H9 (cell line): ENCODE measurements around the gene TIGD3. TPM values are rescaled to one million over a fixed set of nuclear protein-coding genes. Genes with fewer than 3 reads are reported as not detected.

Source experiments
- DNase-seq: peaks from one replicate; pipeline ENCODE4 v3.0.0-alpha.2; 2017
- H2AFZ ChIP-seq: one replicate; pipeline ENCODE4 v1.6.1; 2013; ENCODE audit warnings: mild to moderate bottlenecking, low read length, control low read depth, moderate library complexity
- H2AK5ac ChIP-seq: 2 replicates; pipeline ENCODE4 v1.6.1; 2013; ENCODE audit warnings: low read length, control low read depth, mixed read lengths; ENCODE audit not compliant: insufficient read length
- H2BK120ac ChIP-seq: one replicate; pipeline ENCODE4 v1.6.1; 2013; ENCODE audit warnings: low read depth, mild to moderate bottlenecking, low read length, control low read depth, inconsistent platforms; ENCODE audit not compliant: poor library complexity, severe bottlenecking
- H2BK12ac ChIP-seq: 2 replicates; pipeline ENCODE4 v1.6.1; 2013; ENCODE audit warnings: low read length, control low read depth, mixed read lengths, low read depth; ENCODE audit not compliant: insufficient read length
- H2BK15ac ChIP-seq: 2 replicates; pipeline ENCODE4 v1.6.1; 2013; ENCODE audit warnings: low read depth, low read length, control low read depth
- H2BK20ac ChIP-seq: one replicate; pipeline ENCODE4 v1.6.1; 2013; ENCODE audit warnings: low read depth, mild to moderate bottlenecking, low read length, control low read depth, inconsistent platforms; ENCODE audit not compliant: poor library complexity, severe bottlenecking
- H2BK5ac ChIP-seq: 2 replicates; pipeline ENCODE4 v1.6.1; 2013; ENCODE audit warnings: low read length, control low read depth, mixed read lengths; ENCODE audit not compliant: insufficient read length
- H3K14ac ChIP-seq: 2 replicates; pipeline ENCODE4 v1.6.1; 2013; ENCODE audit warnings: low read length, control low read depth; ENCODE audit not compliant: insufficient read depth
- H3K18ac ChIP-seq: 2 replicates; pipeline ENCODE4 v1.6.1; 2013; ENCODE audit warnings: low read depth, mild to moderate bottlenecking, mixed read lengths, low read length, control low read depth; ENCODE audit not compliant: insufficient read length
- H3K23ac ChIP-seq: 2 replicates; pipeline ENCODE4 v1.6.1; 2013; ENCODE audit warnings: low read length, control low read depth, mixed read lengths, low read depth; ENCODE audit not compliant: insufficient read length
- H3K23me2 ChIP-seq: 2 replicates; pipeline ENCODE4 v1.6.1; 2013; ENCODE audit warnings: low read depth, mild to moderate bottlenecking, mixed read lengths, low read length, control low read depth; ENCODE audit not compliant: insufficient read length, poor library complexity, severe bottlenecking
- H3K27ac ChIP-seq: 2 replicates; pipeline ENCODE4 v1.5.1; 2013; ENCODE audit warnings: low read length, control low read depth, mixed read lengths, low read depth; ENCODE audit not compliant: insufficient read length
- H3K27me3 ChIP-seq: 2 replicates; pipeline ENCODE4 v1.6.1; 2013; ENCODE audit warnings: low read length, control low read depth, inconsistent platforms; ENCODE audit not compliant: insufficient read depth
- H3K4ac ChIP-seq: 2 replicates; pipeline ENCODE4 v1.6.1; 2013; ENCODE audit warnings: low read depth, mild to moderate bottlenecking, control low read depth, inconsistent platforms, low read length, moderate library complexity
- H3K4me1 ChIP-seq: 2 replicates; pipeline ENCODE4 v1.6.1; 2013; ENCODE audit warnings: low read length, control low read depth, inconsistent platforms; ENCODE audit not compliant: insufficient read depth
- H3K4me2 ChIP-seq: 2 replicates; pipeline ENCODE4 v1.6.1; 2013; ENCODE audit warnings: low read length, control low read depth, mixed read lengths; ENCODE audit not compliant: insufficient read length, insufficient read depth
- H3K56ac ChIP-seq: 2 replicates; pipeline ENCODE4 v1.6.1; 2013; ENCODE audit warnings: low read depth, mild to moderate bottlenecking, mixed read lengths, low read length, control low read depth; ENCODE audit not compliant: insufficient read length
- H3K79me1 ChIP-seq: 2 replicates; pipeline ENCODE4 v1.6.1; 2013; ENCODE audit warnings: low read depth, mild to moderate bottlenecking, moderate library complexity, low read length, control low read depth, inconsistent platforms; ENCODE audit not compliant: insufficient read depth, poor library complexity, severe bottlenecking
- H3K79me2 ChIP-seq: 2 replicates; pipeline ENCODE4 v1.6.1; 2013; ENCODE audit warnings: low read length, control low read depth, inconsistent platforms; ENCODE audit not compliant: insufficient read depth
- H3K9ac ChIP-seq: 2 replicates; pipeline ENCODE4 v1.6.1; 2013; ENCODE audit warnings: low read length, control low read depth, mixed read lengths; ENCODE audit not compliant: insufficient read length; ENCODE audit errors: extremely low read depth
- H3K9me3 ChIP-seq: one replicate; pipeline ENCODE4 v1.6.1; 2013; ENCODE audit warnings: low read depth, low read length, inconsistent platforms; ENCODE audit not compliant: control insufficient read depth
- H3T11ph ChIP-seq: one replicate; pipeline ENCODE4 v1.6.1; 2013; ENCODE audit warnings: mild to moderate bottlenecking, low read length, control low read depth, inconsistent platforms
- H4K20me1 ChIP-seq: one replicate; pipeline ENCODE4 v1.6.1; 2013; ENCODE audit not compliant: control insufficient read depth, insufficient read length, insufficient read depth
- H4K5ac ChIP-seq: 2 replicates; pipeline ENCODE4 v1.6.1; 2013; ENCODE audit warnings: low read depth, mild to moderate bottlenecking, mixed read lengths, low read length, control low read depth; ENCODE audit not compliant: insufficient read length
- H4K8ac ChIP-seq: replicated peaks from 2 replicates; pipeline ENCODE4 v1.6.1; 2013; ENCODE audit warnings: low read length, control low read depth, mixed read lengths, low read depth; ENCODE audit not compliant: insufficient read length
- H4K91ac ChIP-seq: 2 replicates; pipeline ENCODE4 v1.6.1; 2013; ENCODE audit warnings: low read depth, mild to moderate bottlenecking, moderate library complexity, mixed read lengths, low read length, control low read depth; ENCODE audit not compliant: insufficient read length
- H3K27ac Mint-ChIP-seq, 3 experiments: 2 replicates in 2 of 3; 3 replicates in 1 of 3; pipeline ENCODE4 v1.8.0; 2020 to 2021; ENCODE audit warnings: mixed read lengths in 3 of 3, mild to moderate bottlenecking in 1 of 3, moderate library complexity in 1 of 3
- H3K27me3 Mint-ChIP-seq: 2 replicates; pipeline ENCODE4 v1.8.0; 2021; ENCODE audit warnings: low read depth, mild to moderate bottlenecking, moderate library complexity, mixed read lengths
- H3K36me3 Mint-ChIP-seq, 3 experiments: 2 replicates in 2 of 3; 3 replicates in 1 of 3; pipeline ENCODE4 v1.8.0; 2020 to 2021; ENCODE audit warnings: low read depth in 3 of 3, mixed read lengths in 3 of 3; ENCODE audit not compliant: insufficient read depth in 1 of 3
- H3K4me1 Mint-ChIP-seq, 2 experiments: 2 replicates each; pipeline ENCODE4 v1.8.0; 2020; ENCODE audit warnings: mixed read lengths in 2 of 2
- H3K4me3 Mint-ChIP-seq, 2 experiments: 2 replicates in 1 of 2; 3 replicates in 1 of 2; pipeline ENCODE4 v1.8.0; 2020 to 2021; ENCODE audit warnings: mild to moderate bottlenecking in 2 of 2, mixed read lengths in 2 of 2, moderate library complexity in 1 of 2
- H3K9me3 Mint-ChIP-seq, 2 experiments: 2 replicates in 1 of 2; 3 replicates in 1 of 2; pipeline ENCODE4 v1.8.0; 2020; ENCODE audit warnings: mild to moderate bottlenecking in 2 of 2, mixed read lengths in 2 of 2, moderate library complexity in 1 of 2
- CTCF ChIP-seq: fragments of 200-600 bp; sonication (generic); conservative IDR thresholded peaks from 3 replicates; pipeline ENCODE4 v1.8.0; 2021; ENCODE audit warnings: antibody characterized with exemption, mild to moderate bottlenecking
- WGBS: extraction: QIAGEN DNeasy Blood & Tissue Kit; methylation state at CpG from one replicate; pipeline ENCODE4 v1.1.7; 2013; ENCODE audit warnings: missing lambda C conversion rate, low lambda C conversion rate, mixed read lengths; ENCODE audit not compliant: insufficient read length; ENCODE audit errors: extremely low coverage; 5-methylcytosine and 5-hydroxymethylcytosine counted together
- total RNA-seq: library from RNA; stranded (reverse); gene quantifications from 2 replicates; pipeline ENCODE4 v1.2.1, GENCODE V29; 2021

TIGD3 gene
- total RNA-seq, 1 experiment from 2014 or later, result 0.66 TPM

- Histone ChIP-seq H3K4me2 (peak overlapping the region; percentile 65), H3K9ac (no peak overlapping the region)
- no CpG with 5 or more reads among the region's 47 CpGs for WGBS
These were observed 643 bp downstream of the TIGD3 start for GRCh38 chr11:65355013-65355775.

More at GRCh38 chr11:65355013-65355775, 643 bp downstream of the TIGD3 start:
- Histone ChIP-seq H3K27me3 (peaks cover 2% of the 10 kb centered on the region; the same call in 1 of the 2 replicates), H3K14ac (no peak overlapping the region), H2AK5ac (no peak overlapping the region), H4K5ac (no peak overlapping the region), H4K20me1 (no peaks in the 10 kb centered on the region), H2BK12ac (no peak overlapping the region), H3K9me3 (no peaks in the 10 kb centered on the region), H3T11ph (no peak overlapping the region), H2BK20ac (no peak overlapping the region), H3K4me1 (no peaks in the 10 kb centered on the region), H3K56ac (no peak overlapping the region), H3K23ac (no peak overlapping the region), H4K91ac (no peak overlapping the region), H3K18ac (no peak overlapping the region), H3K79me1 (no peaks in the 10 kb centered on the region), H2AFZ (no peak overlapping the region), H2BK5ac (no peak overlapping the region), H3K4ac (no peak overlapping the region), H2BK15ac (no peak overlapping the region), H3K23me2 (peaks cover 18% of the 10 kb centered on the region), H3K27ac (no peak overlapping the region), H3K79me2 (no peaks in the 10 kb centered on the region), H2BK120ac (no peak overlapping the region), H4K8ac (no peak overlapping the region)
- peak; percentile 49 for DNase-seq
- Mint-ChIP-seq H3K4me1 (peaks cover 17 to 19% of the 10 kb centered on the region in 2 experiments), H3K4me3 (peak overlapping the region; percentile 82 to 94), H3K9me3 (no peaks in the 10 kb centered on the region; a peak in 1 of 5 replicates), H3K27ac (no peak overlapping the region; a peak in 1 of 7 replicates), H3K36me3 (peaks cover 5 to 25% (median 20%) of the 10 kb centered on the region in 3 experiments; a peak in 6 of 7 replicates), H3K27me3 (peaks cover 31% of the 10 kb centered on the region)
- no peak for TF ChIP-seq CTCF
